ENCODE results near the gene PLXNA3. TPM values are rescaled to one million over a fixed set of nuclear protein-coding genes. Genes with fewer than 3 reads are reported as not detected.

The PLXNA3 gene
- total and polyA plus RNA-seq, 2 experiments from 2014 or later = 2.7 to 5.4 TPM

- no peak for TF ChIP-seq ZNF462 (CRISPR knock-in tag; IDR thresholded peaks at IDR 0.05)
- TF ChIP-seq POLR2AphosphoS5 (IDR thresholded peaks at IDR 0.05; ENCODE audit: low read depth) = no peak
- no peak for TF ChIP-seq ZNF331 (CRISPR knock-in tag; IDR thresholded peaks at IDR 0.05; ENCODE audit: low read depth)
- TF ChIP-seq JUNB (IDR thresholded peaks at IDR 0.05; ENCODE audit: unreplicated experiment) = no peak
- TF ChIP-seq CREB1 (CRISPR knock-in tag; IDR thresholded peaks at IDR 0.05; ENCODE audit: low read depth) = no peak
- TF ChIP-seq NANOG (IDR thresholded peaks at IDR 0.05; ENCODE audit: borderline replicate concordance) = no peak
Observed at GRCh38 chrX:154450312-154450711, 7.8 kb upstream of the PLXNA3 start (continued).

- no peak overlapping the region for H3K4me2 ChIP-seq
- no peak overlapping the region for H3K4me3 Mint-ChIP-seq
- no peaks in the 10 kb centered on the region; the same call in 2 of the 3 replicates for H3K4me1 Mint-ChIP-seq
- H3K27ac ChIP-seq (ENCODE audit: low read depth) = no peak overlapping the region
- peaks cover 6% of the 10 kb centered on the region for H3K27me3 Mint-ChIP-seq (ENCODE audit: insufficient read depth, low read depth, poor library complexity)
- H3K79me2 ChIP-seq (replicated peaks; ENCODE audit: insufficient read depth) = no peaks in the 10 kb centered on the region
- no peaks in the 10 kb centered on the region for H3K9me2 ChIP-seq (ENCODE audit: insufficient read depth)
- no peaks in the 10 kb centered on the region for H3K9me3 Mint-ChIP-seq
- H2AFZ ChIP-seq = no peak overlapping the region
- no peak for ATAC-seq
- no peak overlapping the region for H3K27ac Mint-ChIP-seq
- H3K36me3 Mint-ChIP-seq (ENCODE audit: low read depth) = peaks cover 6% of the 10 kb centered on the region; the same call in 2 of the 3 replicates
- H3F3A ChIP-seq (replicated peaks; ENCODE audit: low read depth) = no peaks in the 10 kb centered on the region
- no peak for DNase-seq (ENCODE audit: low spot score)
- no peaks in the 10 kb centered on the region for H3K36me3 ChIP-seq (ENCODE audit: insufficient read depth)
- no peak overlapping the region for H3K4me3 ChIP-seq
- H4K20me1 ChIP-seq (replicated peaks; ENCODE audit: insufficient read depth) = no peaks in the 10 kb centered on the region
- H3K4me1 ChIP-seq (ENCODE audit: insufficient read depth) = no peaks in the 10 kb centered on the region
- no peaks in the 10 kb centered on the region; the same call in 1 of the 2 replicates for H3K27me3 ChIP-seq (ENCODE audit: insufficient read depth)
- TF ChIP-seq EZH2 (IDR thresholded peaks at IDR 0.05; ENCODE audit: low read depth, unreplicated experiment) (no peak), ETS1 (IDR thresholded peaks at IDR 0.05) (no peak), ZNF114 (CRISPR knock-in tag; IDR thresholded peaks at IDR 0.05) (no peak), POLR2AphosphoS5 (IDR thresholded peaks at IDR 0.05; ENCODE audit: low read depth) (no peak), CTCF (conservative IDR thresholded peaks at IDR 0.05; ENCODE audit: low read depth in 2 of 2) (no peak)
Observed at GRCh38 chrX:154452823-154453222, 5.3 kb upstream of the PLXNA3 start.

Data from GM23338 (cell line).